Trophoblast cell (in vitro differentiated cells and primary cell): Measurements from ENCODE around the gene PDE11A.

Source experiments
- DNase-seq, 2 donors: peaks; one replicate each; pipeline ENCODE4 v3.0.0-alpha.2; 2016
- H2AFZ ChIP-seq: 2 replicates; pipeline ENCODE4 v1.6.1; 2013; ENCODE audit warnings: low read length, moderate library complexity, mild to moderate bottlenecking; ENCODE audit not compliant: insufficient read depth, poor library complexity
- H2AK5ac ChIP-seq: 2 replicates; pipeline ENCODE4 v1.6.1; 2013; ENCODE audit warnings: mild to moderate bottlenecking, low read length
- H2BK120ac ChIP-seq: 2 replicates; pipeline ENCODE4 v1.6.1; 2013; ENCODE audit warnings: low read length, mild to moderate bottlenecking, moderate library complexity; ENCODE audit not compliant: insufficient read depth, poor library complexity
- H2BK12ac ChIP-seq: 2 replicates; pipeline ENCODE4 v1.6.1; 2013; ENCODE audit warnings: mild to moderate bottlenecking, low read length, moderate library complexity
- H2BK5ac ChIP-seq: 2 replicates; pipeline ENCODE4 v1.6.1; 2013; ENCODE audit warnings: low read length, low read depth, moderate library complexity, mild to moderate bottlenecking; ENCODE audit not compliant: poor library complexity
- H3K14ac ChIP-seq: 2 replicates; pipeline ENCODE4 v1.6.1; 2013; ENCODE audit warnings: mild to moderate bottlenecking, low read length
- H3K18ac ChIP-seq: 2 replicates; pipeline ENCODE4 v1.6.1; 2013; ENCODE audit warnings: mild to moderate bottlenecking, low read length
- H3K23ac ChIP-seq: 2 replicates; pipeline ENCODE4 v1.6.1; 2013; ENCODE audit warnings: low read length
- H3K27ac ChIP-seq: 2 replicates; pipeline ENCODE4 v1.5.1; 2013; ENCODE audit warnings: low read depth, mild to moderate bottlenecking, inconsistent platforms, low read length, moderate library complexity
- H3K27me3 ChIP-seq: 2 replicates; pipeline ENCODE4 v1.6.1; 2013; ENCODE audit warnings: inconsistent platforms, mild to moderate bottlenecking, low read length, moderate library complexity; ENCODE audit not compliant: insufficient read depth
- H3K36me3 ChIP-seq, 2 experiments: 1 replicate in 1 of 2; 2 replicates in 1 of 2; pipeline ENCODE4 v1.6.1; 2013; ENCODE audit warnings: low read length in 2 of 2, mild to moderate bottlenecking in 2 of 2, moderate library complexity in 1 of 2; ENCODE audit not compliant: insufficient read depth in 2 of 2, control insufficient read depth in 1 of 2
- H3K4ac ChIP-seq: 2 replicates; pipeline ENCODE4 v1.6.1; 2013; ENCODE audit warnings: low read depth, mild to moderate bottlenecking, low read length, moderate library complexity
- H3K4me1 ChIP-seq, 2 experiments: 1 replicate in 1 of 2; 2 replicates in 1 of 2; pipeline ENCODE4 v1.6.1; 2013; ENCODE audit warnings: low read length in 2 of 2, mild to moderate bottlenecking in 2 of 2, moderate library complexity in 1 of 2; ENCODE audit not compliant: insufficient read depth in 2 of 2, control insufficient read depth in 1 of 2
- H3K4me2 ChIP-seq: 2 replicates; pipeline ENCODE4 v1.6.1; 2013; ENCODE audit warnings: inconsistent platforms, mild to moderate bottlenecking, low read length, moderate library complexity
- H3K4me3 ChIP-seq: 2 replicates; pipeline ENCODE4 v1.5.1; 2013; ENCODE audit warnings: mild to moderate bottlenecking, low read depth, low read length, inconsistent platforms
- H3K79me1 ChIP-seq: one replicate; pipeline ENCODE4 v1.6.1; 2013; ENCODE audit warnings: low read length
- H3K79me2 ChIP-seq: 2 replicates; pipeline ENCODE4 v1.6.1; 2013; ENCODE audit warnings: low read length, mild to moderate bottlenecking; ENCODE audit not compliant: control insufficient read depth, insufficient read depth, poor library complexity
- H3K9ac ChIP-seq: 2 replicates; pipeline ENCODE4 v1.6.1; 2013; ENCODE audit warnings: mild to moderate bottlenecking, low read length
- H3K9me3 ChIP-seq: 2 replicates; pipeline ENCODE4 v1.6.1; 2013; ENCODE audit warnings: low read depth, mild to moderate bottlenecking, control low read depth, inconsistent platforms, low read length; ENCODE audit not compliant: insufficient read depth
- H4K12ac ChIP-seq: 2 replicates; pipeline ENCODE4 v1.6.1; 2013; ENCODE audit warnings: low read depth, mild to moderate bottlenecking, low read length, moderate library complexity
- H4K8ac ChIP-seq: 2 replicates; pipeline ENCODE4 v1.6.1; 2013; ENCODE audit warnings: low read depth, mild to moderate bottlenecking, low read length, moderate library complexity
- H4K91ac ChIP-seq: one replicate; pipeline ENCODE4 v1.6.1; 2013; ENCODE audit warnings: low read depth, mild to moderate bottlenecking, low read length, moderate library complexity
- WGBS: extraction: QIAGEN DNeasy Blood & Tissue Kit; methylation state at CpG from one replicate; pipeline ENCODE4 v1.1.7; 2013; ENCODE audit warnings: missing lambda C conversion rate; ENCODE audit not compliant: insufficient read length, insufficient coverage; ENCODE audit errors: extremely low coverage; 5-methylcytosine and 5-hydroxymethylcytosine counted together

The PDE11A gene

DNA sequence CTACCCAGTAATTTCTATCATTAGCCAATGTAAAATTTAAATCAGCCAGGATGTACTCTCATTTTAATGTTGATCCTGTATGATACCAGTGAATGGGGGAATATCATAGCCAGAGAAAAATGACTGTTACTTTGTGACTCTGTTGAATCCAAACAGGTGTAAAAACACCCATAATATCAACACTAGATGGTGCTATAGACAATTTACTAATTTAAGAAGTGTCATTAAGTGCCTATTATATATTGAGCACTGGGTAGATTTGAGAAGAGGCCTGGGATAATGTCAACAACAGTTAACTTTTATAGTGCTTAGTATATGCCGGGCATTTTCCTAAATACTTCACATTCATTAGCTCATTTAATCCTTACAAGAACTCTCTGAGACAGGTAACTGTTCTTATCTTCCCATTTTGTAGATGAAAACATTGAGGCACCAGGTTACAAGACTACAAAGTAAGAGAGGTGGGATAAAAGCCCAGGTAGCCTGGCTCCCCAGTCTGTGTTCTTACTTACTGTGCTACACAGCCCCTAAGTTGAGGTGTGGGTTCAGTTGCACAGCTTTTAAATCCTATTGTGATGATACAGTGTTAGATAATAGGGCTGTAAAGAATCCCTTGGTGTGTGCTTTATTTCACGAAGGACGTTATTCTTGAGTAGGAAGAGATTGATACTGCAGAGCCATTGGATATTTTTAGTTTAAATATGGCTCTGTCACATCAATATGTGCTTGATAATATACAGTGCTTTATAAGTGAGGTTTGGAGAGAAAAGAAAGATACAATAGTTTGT, 354.6 kb downstream of the PDE11A start:
- Histone ChIP-seq H3K4me3 (no peak overlapping the region), H4K12ac (no peak overlapping the region), H4K8ac (no peak overlapping the region), H2BK12ac (no peak overlapping the region), H3K23ac (no peak overlapping the region), H3K79me2 (no peaks in the 10 kb centered on the region), H4K91ac (no peak overlapping the region), H3K27ac (no peak overlapping the region), H3K4me2 (no peak overlapping the region), H2BK120ac (no peak overlapping the region), H2BK5ac (no peak overlapping the region), H3K4ac (no peak overlapping the region), H2AK5ac (no peak overlapping the region), H3K27me3 (no peaks in the 10 kb centered on the region), H3K18ac (no peak overlapping the region), H3K36me3 (no peaks in the 10 kb centered on the region), H3K9ac (no peak overlapping the region), H3K14ac (no peak overlapping the region), H3K79me1 (no peaks in the 10 kb centered on the region), H2AFZ (no peak overlapping the region), H3K9me3 (no peaks in the 10 kb centered on the region), H3K4me1 (no peaks in the 10 kb centered on the region)
- DNase-seq: peak in 1 of 2 donors; percentile 39
- WGBS: no CpG with 5 or more reads among the region's 3 CpGs

DNA sequence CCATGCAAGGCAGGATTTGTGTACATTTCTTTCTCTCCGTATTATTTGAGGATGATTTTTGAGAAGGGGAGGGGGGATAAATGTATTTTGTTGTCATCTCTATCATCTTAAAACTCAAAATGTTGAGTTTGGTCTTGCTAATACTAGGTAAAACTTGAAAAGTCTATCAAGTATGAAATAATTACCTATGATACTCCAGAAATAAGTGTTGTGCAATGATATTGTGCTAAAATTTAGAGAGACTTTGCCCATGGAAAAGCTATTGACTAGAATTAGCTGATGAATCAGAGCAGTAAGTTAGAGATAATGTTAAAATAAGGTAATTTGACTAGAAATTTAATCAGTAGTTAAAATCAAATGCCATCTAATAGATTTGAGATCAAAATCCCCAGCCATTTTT, 356.1 kb downstream of the PDE11A start:
- Histone ChIP-seq H3K18ac (no peak overlapping the region), H3K79me2 (no peaks in the 10 kb centered on the region), H3K9ac (no peak overlapping the region), H4K91ac (no peak overlapping the region), H2BK120ac (no peak overlapping the region), H4K8ac (no peak overlapping the region), H2BK12ac (no peak overlapping the region), H3K23ac (no peak overlapping the region), H3K79me1 (no peaks in the 10 kb centered on the region), H2AK5ac (no peak overlapping the region), H2AFZ (no peak overlapping the region), H3K14ac (no peak overlapping the region), H3K4me3 (no peak overlapping the region), H3K27ac (no peak overlapping the region), H3K4ac (no peak overlapping the region), H4K12ac (no peak overlapping the region), H2BK5ac (no peak overlapping the region), H3K9me3 (no peaks in the 10 kb centered on the region), H3K4me2 (no peak overlapping the region), H3K27me3 (no peaks in the 10 kb centered on the region), H3K36me3 (no peaks in the 10 kb centered on the region), H3K4me1 (no peaks in the 10 kb centered on the region)
- DNase-seq: no peak
- WGBS: no CpG with 5 or more reads among the region's 1 CpG

DNA sequence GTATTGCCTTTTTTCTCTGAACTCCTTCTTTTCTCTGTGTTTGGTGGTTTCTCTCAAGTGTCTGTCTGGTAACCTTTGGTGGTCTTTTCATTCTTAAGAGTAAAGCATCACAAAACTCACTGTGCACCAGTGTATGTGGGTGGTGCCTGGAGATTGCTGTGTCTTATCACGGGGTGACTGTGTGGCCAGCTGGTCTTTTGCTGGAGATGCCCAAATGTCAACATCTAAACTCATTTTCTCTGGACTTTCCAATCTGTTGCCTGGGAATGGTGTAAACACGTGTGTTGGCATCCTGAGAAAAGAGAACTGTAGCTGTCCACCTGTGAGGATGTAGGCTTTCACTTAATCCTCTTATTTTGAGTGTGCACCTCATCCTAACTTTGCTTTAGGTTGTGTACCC, 356.8 kb downstream of the PDE11A start:
- H2AK5ac ChIP-seq: no peak overlapping the region
- no peak overlapping the region for H4K12ac ChIP-seq
- no peak overlapping the region for H3K27ac ChIP-seq
- H3K4me2 ChIP-seq: no peak overlapping the region
- no peak overlapping the region for H2BK120ac ChIP-seq
- H3K14ac ChIP-seq: no peak overlapping the region
- no peaks in the 10 kb centered on the region for H3K36me3 ChIP-seq
- no peak overlapping the region for H2BK12ac ChIP-seq
- no peak overlapping the region for H2AFZ ChIP-seq
- no peak overlapping the region for H3K18ac ChIP-seq
- H3K79me2 ChIP-seq: no peaks in the 10 kb centered on the region
- no peaks in the 10 kb centered on the region for H3K9me3 ChIP-seq
- H3K4me1 ChIP-seq: no peaks in the 10 kb centered on the region
- no peak for DNase-seq
- WGBS: no CpG with 5 or more reads among the region's 2 CpGs
- H3K9ac ChIP-seq: no peak overlapping the region
- H3K4me3 ChIP-seq: no peak overlapping the region
- no peak overlapping the region for H4K91ac ChIP-seq
- H4K8ac ChIP-seq: no peak overlapping the region
- H2BK5ac ChIP-seq: no peak overlapping the region
- H3K27me3 ChIP-seq: no peaks in the 10 kb centered on the region
- no peaks in the 10 kb centered on the region for H3K79me1 ChIP-seq
- H3K23ac ChIP-seq: no peak overlapping the region
- H3K4ac ChIP-seq: no peak overlapping the region

DNA sequence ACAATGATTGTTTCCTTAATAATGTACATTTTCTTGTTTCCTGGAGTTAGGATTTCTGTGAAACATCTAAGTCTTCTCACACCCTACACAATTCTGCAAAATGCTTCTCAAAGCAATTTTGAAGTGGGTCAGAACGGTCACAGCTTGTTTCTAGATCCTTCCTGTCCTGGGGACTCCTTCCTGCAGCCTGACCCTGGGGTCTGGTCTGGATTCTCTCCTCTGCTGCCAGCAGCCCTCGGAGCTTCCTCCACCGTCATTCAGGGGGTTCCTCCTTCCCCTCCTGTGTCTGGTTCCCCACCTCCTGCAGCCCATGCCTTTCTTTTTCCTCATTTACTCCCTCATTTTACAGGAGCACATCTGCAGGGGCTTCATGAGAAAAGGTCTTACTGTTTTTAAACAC, 357.9 kb downstream of the PDE11A start:
- Histone ChIP-seq H2BK12ac (no peak overlapping the region), H3K4me3 (no peak overlapping the region), H2BK120ac (no peak overlapping the region), H3K4me2 (no peak overlapping the region), H3K27me3 (no peaks in the 10 kb centered on the region), H3K23ac (no peak overlapping the region), H3K36me3 (no peaks in the 10 kb centered on the region), H3K79me1 (no peaks in the 10 kb centered on the region), H3K14ac (no peak overlapping the region), H3K79me2 (no peaks in the 10 kb centered on the region), H3K18ac (no peak overlapping the region), H4K12ac (no peak overlapping the region), H3K9me3 (no peaks in the 10 kb centered on the region), H4K91ac (no peak overlapping the region), H3K4me1 (no peaks in the 10 kb centered on the region), H3K9ac (no peak overlapping the region), H2AK5ac (no peak overlapping the region), H3K4ac (no peak overlapping the region), H2BK5ac (no peak overlapping the region), H4K8ac (no peak overlapping the region), H3K27ac (no peak overlapping the region), H2AFZ (no peak overlapping the region)
- DNase-seq: no peak
- no CpG with 5 or more reads among the region's 3 CpGs for WGBS
